Measurements from ENCODE around the gene HSPBP1.

HSPBP1 gene

DNA sequence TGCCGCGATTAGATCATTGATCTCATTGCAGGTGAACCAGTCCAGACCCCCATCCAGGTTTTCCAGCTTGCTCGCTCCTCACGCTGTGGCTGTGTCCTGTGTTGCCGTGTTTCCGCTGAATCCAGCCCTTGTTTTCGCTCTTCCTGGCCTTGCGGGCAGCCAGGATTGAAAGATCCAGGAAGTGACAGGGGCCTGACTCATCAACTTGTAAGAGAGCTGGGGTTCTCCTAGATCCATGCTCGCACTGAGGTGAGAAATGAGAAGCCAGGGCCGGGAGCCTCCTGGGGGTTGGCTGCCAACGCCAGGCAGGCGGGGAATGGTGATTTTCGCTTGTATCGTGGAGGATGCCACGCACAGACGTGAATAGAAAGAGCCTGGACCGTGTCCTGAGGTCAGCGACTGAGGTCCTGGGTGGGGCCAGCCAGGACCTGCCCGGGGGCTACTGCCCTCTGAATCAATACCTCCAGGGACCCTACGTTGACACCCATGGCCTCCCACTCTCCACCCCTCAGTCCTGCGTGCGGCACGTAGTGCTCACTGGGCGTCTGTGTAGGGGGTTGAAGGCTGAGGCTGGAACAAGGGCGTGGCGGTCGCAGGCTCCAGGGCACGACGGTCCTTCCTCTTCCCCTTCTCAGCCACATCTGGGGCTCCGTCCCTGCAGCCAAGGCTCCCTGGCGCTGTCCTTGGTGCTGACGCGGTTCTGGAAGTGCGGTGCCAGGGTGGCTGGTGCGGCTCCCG, 63.3 kb downstream of the HSPBP1 start (continued):
- TF ChIP-seq, protein P1, sequence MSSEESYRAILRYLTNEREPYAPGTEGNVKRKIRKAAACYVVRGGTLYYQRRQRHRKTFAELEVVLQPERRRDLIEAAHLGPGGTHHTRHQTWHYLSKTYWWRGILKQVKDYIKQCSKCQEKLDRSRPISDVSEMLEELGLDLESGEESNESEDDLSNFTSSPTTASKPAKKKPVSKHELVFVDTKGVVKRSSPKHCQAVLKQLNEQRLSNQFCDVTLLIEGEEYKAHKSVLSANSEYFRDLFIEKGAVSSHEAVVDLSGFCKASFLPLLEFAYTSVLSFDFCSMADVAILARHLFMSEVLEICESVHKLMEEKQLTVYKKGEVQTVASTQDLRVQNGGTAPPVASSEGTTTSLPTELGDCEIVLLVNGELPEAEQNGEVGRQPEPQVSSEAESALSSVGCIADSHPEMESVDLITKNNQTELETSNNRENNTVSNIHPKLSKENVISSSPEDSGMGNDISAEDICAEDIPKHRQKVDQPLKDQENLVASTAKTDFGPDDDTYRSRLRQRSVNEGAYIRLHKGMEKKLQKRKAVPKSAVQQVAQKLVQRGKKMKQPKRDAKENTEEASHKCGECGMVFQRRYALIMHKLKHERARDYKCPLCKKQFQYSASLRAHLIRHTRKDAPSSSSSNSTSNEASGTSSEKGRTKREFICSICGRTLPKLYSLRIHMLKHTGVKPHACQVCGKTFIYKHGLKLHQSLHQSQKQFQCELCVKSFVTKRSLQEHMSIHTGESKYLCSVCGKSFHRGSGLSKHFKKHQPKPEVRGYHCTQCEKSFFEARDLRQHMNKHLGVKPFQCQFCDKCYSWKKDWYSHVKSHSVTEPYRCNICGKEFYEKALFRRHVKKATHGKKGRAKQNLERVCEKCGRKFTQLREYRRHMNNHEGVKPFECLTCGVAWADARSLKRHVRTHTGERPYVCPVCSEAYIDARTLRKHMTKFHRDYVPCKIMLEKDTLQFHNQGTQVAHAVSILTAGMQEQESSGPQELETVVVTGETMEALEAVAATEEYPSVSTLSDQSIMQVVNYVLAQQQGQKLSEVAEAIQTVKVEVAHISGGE (tag by site-specific recombination; conservative IDR thresholded peaks at IDR 0.05; ENCODE audit: low read depth), result peak; percentile 61
- TF ChIP-seq, protein P2, sequence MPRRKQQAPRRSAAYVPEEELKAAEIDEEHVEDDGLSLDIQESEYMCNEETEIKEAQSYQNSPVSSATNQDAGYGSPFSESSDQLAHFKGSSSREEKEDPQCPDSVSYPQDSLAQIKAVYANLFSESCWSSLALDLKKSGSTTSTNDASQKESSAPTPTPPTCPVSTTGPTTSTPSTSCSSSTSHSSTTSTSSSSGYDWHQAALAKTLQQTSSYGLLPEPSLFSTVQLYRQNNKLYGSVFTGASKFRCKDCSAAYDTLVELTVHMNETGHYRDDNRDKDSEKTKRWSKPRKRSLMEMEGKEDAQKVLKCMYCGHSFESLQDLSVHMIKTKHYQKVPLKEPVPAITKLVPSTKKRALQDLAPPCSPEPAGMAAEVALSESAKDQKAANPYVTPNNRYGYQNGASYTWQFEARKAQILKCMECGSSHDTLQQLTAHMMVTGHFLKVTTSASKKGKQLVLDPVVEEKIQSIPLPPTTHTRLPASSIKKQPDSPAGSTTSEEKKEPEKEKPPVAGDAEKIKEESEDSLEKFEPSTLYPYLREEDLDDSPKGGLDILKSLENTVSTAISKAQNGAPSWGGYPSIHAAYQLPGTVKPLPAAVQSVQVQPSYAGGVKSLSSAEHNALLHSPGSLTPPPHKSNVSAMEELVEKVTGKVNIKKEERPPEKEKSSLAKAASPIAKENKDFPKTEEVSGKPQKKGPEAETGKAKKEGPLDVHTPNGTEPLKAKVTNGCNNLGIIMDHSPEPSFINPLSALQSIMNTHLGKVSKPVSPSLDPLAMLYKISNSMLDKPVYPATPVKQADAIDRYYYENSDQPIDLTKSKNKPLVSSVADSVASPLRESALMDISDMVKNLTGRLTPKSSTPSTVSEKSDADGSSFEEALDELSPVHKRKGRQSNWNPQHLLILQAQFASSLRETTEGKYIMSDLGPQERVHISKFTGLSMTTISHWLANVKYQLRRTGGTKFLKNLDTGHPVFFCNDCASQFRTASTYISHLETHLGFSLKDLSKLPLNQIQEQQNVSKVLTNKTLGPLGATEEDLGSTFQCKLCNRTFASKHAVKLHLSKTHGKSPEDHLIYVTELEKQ (tag by site-specific recombination; IDR thresholded peaks at IDR 0.05; ENCODE audit: borderline replicate concordance), result peak; percentile 66
- TF ChIP-seq, protein P3, sequence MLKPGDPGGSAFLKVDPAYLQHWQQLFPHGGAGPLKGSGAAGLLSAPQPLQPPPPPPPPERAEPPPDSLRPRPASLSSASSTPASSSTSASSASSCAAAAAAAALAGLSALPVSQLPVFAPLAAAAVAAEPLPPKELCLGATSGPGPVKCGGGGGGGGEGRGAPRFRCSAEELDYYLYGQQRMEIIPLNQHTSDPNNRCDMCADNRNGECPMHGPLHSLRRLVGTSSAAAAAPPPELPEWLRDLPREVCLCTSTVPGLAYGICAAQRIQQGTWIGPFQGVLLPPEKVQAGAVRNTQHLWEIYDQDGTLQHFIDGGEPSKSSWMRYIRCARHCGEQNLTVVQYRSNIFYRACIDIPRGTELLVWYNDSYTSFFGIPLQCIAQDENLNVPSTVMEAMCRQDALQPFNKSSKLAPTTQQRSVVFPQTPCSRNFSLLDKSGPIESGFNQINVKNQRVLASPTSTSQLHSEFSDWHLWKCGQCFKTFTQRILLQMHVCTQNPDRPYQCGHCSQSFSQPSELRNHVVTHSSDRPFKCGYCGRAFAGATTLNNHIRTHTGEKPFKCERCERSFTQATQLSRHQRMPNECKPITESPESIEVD (tag by site-specific recombination; IDR thresholded peaks at IDR 0.05), result no peak
- TF ChIP-seq ZNF561 (tag by site-specific recombination; IDR thresholded peaks at IDR 0.05; ENCODE audit: borderline replicate concordance) (peak; percentile 96), ZNF548 (tag by site-specific recombination; IDR thresholded peaks at IDR 0.05) (no peak), ZNF211 (tag by site-specific recombination; IDR thresholded peaks at IDR 0.05; ENCODE audit: low read depth) (no peak), ZNF768 (tag by site-specific recombination; IDR thresholded peaks at IDR 0.05) (no peak), TRIM28 (IDR thresholded peaks at IDR 0.05; ENCODE audit: borderline replicate concordance, low read length) (no peak), KLF9 (tag by site-specific recombination; IDR thresholded peaks at IDR 0.05; ENCODE audit: low read depth) (peak; percentile 77), ZBTB21 (tag by site-specific recombination; IDR thresholded peaks at IDR 0.05) (peak; percentile 75), ZNF423 (tag by site-specific recombination; IDR thresholded peaks at IDR 0.05) (no peak), ZNF138 (tag by site-specific recombination; IDR thresholded peaks at IDR 0.05; ENCODE audit: borderline replicate concordance) (no peak), ZNF175 (tag by site-specific recombination; IDR thresholded peaks at IDR 0.05) (no peak), ZFP3 (tag by site-specific recombination; IDR thresholded peaks at IDR 0.05; ENCODE audit: low read depth) (no peak), ZNF571 (tag by site-specific recombination; IDR thresholded peaks at IDR 0.05) (no peak), HOXD13 (CRISPR knock-in tag; IDR thresholded peaks at IDR 0.05; ENCODE audit: borderline replicate concordance) (peak; percentile 91), KLF16 (tag by site-specific recombination; IDR thresholded peaks at IDR 0.05) (peak; percentile 92; the same call in 1 of the 2 replicates), ZNF155 (tag by site-specific recombination; IDR thresholded peaks at IDR 0.05) (peak; percentile 85; the same call in 1 of the 2 replicates), ZNF324 (tag by site-specific recombination; IDR thresholded peaks at IDR 0.05) (peak; percentile 99), ZNF350 (tag by site-specific recombination; IDR thresholded peaks at IDR 0.05) (peak; percentile 50; the same call in 1 of the 2 replicates), ZNF670 (tag by site-specific recombination; IDR thresholded peaks at IDR 0.05; ENCODE audit: low read depth) (no peak)
- TF ChIP-seq, protein P4, sequence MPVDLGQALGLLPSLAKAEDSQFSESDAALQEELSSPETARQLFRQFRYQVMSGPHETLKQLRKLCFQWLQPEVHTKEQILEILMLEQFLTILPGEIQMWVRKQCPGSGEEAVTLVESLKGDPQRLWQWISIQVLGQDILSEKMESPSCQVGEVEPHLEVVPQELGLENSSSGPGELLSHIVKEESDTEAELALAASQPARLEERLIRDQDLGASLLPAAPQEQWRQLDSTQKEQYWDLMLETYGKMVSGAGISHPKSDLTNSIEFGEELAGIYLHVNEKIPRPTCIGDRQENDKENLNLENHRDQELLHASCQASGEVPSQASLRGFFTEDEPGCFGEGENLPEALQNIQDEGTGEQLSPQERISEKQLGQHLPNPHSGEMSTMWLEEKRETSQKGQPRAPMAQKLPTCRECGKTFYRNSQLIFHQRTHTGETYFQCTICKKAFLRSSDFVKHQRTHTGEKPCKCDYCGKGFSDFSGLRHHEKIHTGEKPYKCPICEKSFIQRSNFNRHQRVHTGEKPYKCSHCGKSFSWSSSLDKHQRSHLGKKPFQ (tag by site-specific recombination; IDR thresholded peaks at IDR 0.05), result no peak
- TF ChIP-seq, protein P5, sequence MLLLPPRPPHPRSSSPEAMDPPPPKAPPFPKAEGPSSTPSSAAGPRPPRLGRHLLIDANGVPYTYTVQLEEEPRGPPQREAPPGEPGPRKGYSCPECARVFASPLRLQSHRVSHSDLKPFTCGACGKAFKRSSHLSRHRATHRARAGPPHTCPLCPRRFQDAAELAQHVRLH (tag by site-specific recombination; IDR thresholded peaks at IDR 0.05), result peak; percentile 82
- TF ChIP-seq, protein P6, sequence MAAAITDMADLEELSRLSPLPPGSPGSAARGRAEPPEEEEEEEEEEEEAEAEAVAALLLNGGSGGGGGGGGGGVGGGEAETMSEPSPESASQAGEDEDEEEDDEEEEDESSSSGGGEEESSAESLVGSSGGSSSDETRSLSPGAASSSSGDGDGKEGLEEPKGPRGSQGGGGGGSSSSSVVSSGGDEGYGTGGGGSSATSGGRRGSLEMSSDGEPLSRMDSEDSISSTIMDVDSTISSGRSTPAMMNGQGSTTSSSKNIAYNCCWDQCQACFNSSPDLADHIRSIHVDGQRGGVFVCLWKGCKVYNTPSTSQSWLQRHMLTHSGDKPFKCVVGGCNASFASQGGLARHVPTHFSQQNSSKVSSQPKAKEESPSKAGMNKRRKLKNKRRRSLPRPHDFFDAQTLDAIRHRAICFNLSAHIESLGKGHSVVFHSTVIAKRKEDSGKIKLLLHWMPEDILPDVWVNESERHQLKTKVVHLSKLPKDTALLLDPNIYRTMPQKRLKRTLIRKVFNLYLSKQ (tag by site-specific recombination; IDR thresholded peaks at IDR 0.05; ENCODE audit: borderline replicate concordance), result no peak
- TF ChIP-seq, protein P7, sequence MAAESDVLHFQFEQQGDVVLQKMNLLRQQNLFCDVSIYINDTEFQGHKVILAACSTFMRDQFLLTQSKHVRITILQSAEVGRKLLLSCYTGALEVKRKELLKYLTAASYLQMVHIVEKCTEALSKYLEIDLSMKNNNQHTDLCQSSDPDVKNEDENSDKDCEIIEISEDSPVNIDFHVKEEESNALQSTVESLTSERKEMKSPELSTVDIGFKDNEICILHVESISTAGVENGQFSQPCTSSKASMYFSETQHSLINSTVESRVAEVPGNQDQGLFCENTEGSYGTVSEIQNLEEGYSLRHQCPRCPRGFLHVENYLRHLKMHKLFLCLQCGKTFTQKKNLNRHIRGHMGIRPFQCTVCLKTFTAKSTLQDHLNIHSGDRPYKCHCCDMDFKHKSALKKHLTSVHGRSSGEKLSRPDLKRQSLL (tag by site-specific recombination; IDR thresholded peaks at IDR 0.05), result peak; percentile 77

Measured in HEK293 (cell line).